K562 (cell line): ENCODE results near the gene HPD. TPM values are rescaled to one million over a fixed set of nuclear protein-coding genes. Genes with fewer than 3 reads are reported as not detected.
A peak's percentile ranks its signal among the peaks of the same experiment; 100 is the strongest.

ENCODE experiments used
- BCLAF1 ChIP-seq, 2 experiments: fragments of 450-650 bp in 1 of 2; IDR thresholded peaks; 2 replicates each; pipeline ENCODE4 v1.6.1; 2011 to 2017; ENCODE audit warnings: low read depth in 2 of 2, antibody characterized with exemption in 1 of 2, borderline replicate concordance in 1 of 2, low read length in 1 of 2, mild to moderate bottlenecking in 1 of 2, mixed read lengths in 1 of 2; ENCODE audit not compliant: control insufficient read depth in 1 of 2
- E2F5 ChIP-seq: sonication (generic); formaldehyde crosslinking; IDR thresholded peaks from 2 replicates; pipeline ENCODE4 v1.8.0; 2022; ENCODE audit warnings: mild to moderate bottlenecking, missing genetic modification reagents
- GATAD2A ChIP-seq: fragments of 450-650 bp; IDR thresholded peaks from 2 replicates; pipeline ENCODE4 v1.6.1; 2017
- HOXB6 ChIP-seq: fragments of 250-450 bp; sonication (Bioruptor Pico); IDR thresholded peaks from 2 replicates; pipeline ENCODE4 v1.5.1; 2022; ENCODE audit warnings: mild to moderate bottlenecking, borderline replicate concordance
- NFE2 ChIP-seq: IDR thresholded peaks from 2 replicates; pipeline ENCODE4 v1.6.1; 2014; ENCODE audit warnings: antibody characterized with exemption, low read depth
- PHF8 ChIP-seq: fragments of 200-600 bp; sonication (generic); IDR thresholded peaks from 2 replicates; pipeline ENCODE4 v1.6.1; 2012; ENCODE audit warnings: mixed run types, mild to moderate bottlenecking, inconsistent platforms, low read length, moderate library complexity, borderline replicate concordance
- RAD21 ChIP-seq, 2 experiments: fragments of 250-450 bp in 1 of 2; fragments of 450-650 bp in 1 of 2; sonication (Bioruptor Pico) in 1 of 2; formaldehyde crosslinking in 1 of 2; IDR thresholded peaks in 1 of 2; conservative IDR thresholded peaks in 1 of 2; 2 replicates each; pipeline versions ENCODE4 v1.4.0 to v1.8.0; 2020 to 2022; ENCODE audit warnings: mild to moderate bottlenecking in 2 of 2, moderate library complexity in 1 of 2
- RCOR1 ChIP-seq, 2 experiments: IDR thresholded peaks; 2 replicates each; pipeline ENCODE4 v1.6.1; 2012; ENCODE audit warnings: low read depth in 2 of 2, low read length in 2 of 2, borderline replicate concordance in 1 of 2, improper control_type of control experiment in 1 of 2
- SAFB2 ChIP-seq: fragments of 200-400 bp; formaldehyde crosslinking; IDR thresholded peaks from 2 replicates; pipeline ENCODE4 v1.6.1; 2018; ENCODE audit warnings: borderline replicate concordance, low read length, low read depth, moderate library complexity; ENCODE audit not compliant: severe bottlenecking
- SP2 ChIP-seq: IDR thresholded peaks from 2 replicates; pipeline ENCODE4 v1.6.1; 2011; ENCODE audit warnings: mild to moderate bottlenecking, low read depth, low read length, moderate library complexity; ENCODE audit not compliant: poor library complexity, severe bottlenecking; ENCODE audit errors: extremely low read depth
- SUPT5H ChIP-seq: fragments of 450-650 bp; IDR thresholded peaks from 2 replicates; pipeline ENCODE4 v1.6.1; 2016
- TBL1XR1 ChIP-seq, 2 experiments: IDR thresholded peaks; 2 replicates each; pipeline ENCODE4 v1.6.1; 2012; ENCODE audit warnings: improper control_type of control experiment in 2 of 2, low read length in 2 of 2, mild to moderate bottlenecking in 1 of 2
- TBP ChIP-seq: optimal IDR thresholded peaks from 2 replicates; pipeline ENCODE3; 2011; ENCODE audit warnings: low read depth, low read length, improper control_type of control experiment
- TSHZ1 ChIP-seq: fragments of 250-450 bp; sonication (Bioruptor Pico); IDR thresholded peaks from 2 replicates; pipeline ENCODE4 v1.4.0; 2020; ENCODE audit warnings: mild to moderate bottlenecking, moderate library complexity
- ZFPM2 ChIP-seq: fragments of 250-450 bp; sonication (Bioruptor Pico); IDR thresholded peaks from 2 replicates; pipeline ENCODE4 v1.5.1; 2022; ENCODE audit warnings: mild to moderate bottlenecking
- ZNF140 ChIP-seq: fragments of 250-450 bp; sonication (Bioruptor Pico); IDR thresholded peaks from 2 replicates; pipeline ENCODE4 v1.8.0; 2021; ENCODE audit warnings: moderate library complexity, mild to moderate bottlenecking, inconsistent platforms
- ZNF174 ChIP-seq: fragments of 250-450 bp; sonication (Bioruptor Pico); IDR thresholded peaks from 2 replicates; pipeline ENCODE4 v1.4.0; 2020; ENCODE audit warnings: mild to moderate bottlenecking
- ZNF668 ChIP-seq: fragments of 250-450 bp; sonication (Bioruptor Pico); IDR thresholded peaks from 2 replicates; pipeline ENCODE4 v1.8.0; 2022; ENCODE audit warnings: mild to moderate bottlenecking, inconsistent platforms
- polyA plus RNA-seq, 8 experiments: library from polyadenylated mRNA; depleted of rRNA in 4 of 8; stranded (reverse) in 5 of 8; unstranded in 3 of 8; fragments of >200 nt; fragmentation: Nextera tagmentation in 2 of 8; fragmentation: Illumina TruSeq in 1 of 8; extraction: Ambion mirVana in 2 of 8; extraction: Trizol in 1 of 8; gene quantifications; 2 replicates each; pipeline versions ENCODE4 v1.2.1 to v1.2.3, GENCODE V29; 2011 to 2014; ENCODE audit warnings: inconsistent platforms in 1 of 8, missing spikeins in 1 of 8
- total RNA-seq, 7 experiments: library from RNA; depleted of rRNA in 6 of 7; stranded (reverse); fragments of >200 nt in 6 of 7; fragmentation: Illumina TruSeq in 2 of 7; extraction: Trizol in 2 of 7; gene quantifications; 2 replicates each; pipeline versions ENCODE4 v1.2.1 to v1.2.3, GENCODE V29; 2011 to 2021; ENCODE audit warnings: low replicate concordance in 1 of 7

The HPD gene
- total and polyA plus RNA-seq, 9 of the 15 experiments (the other 6 are each of a cell fraction or from before 2014, with no cell fraction given) = 0.06 to 0.29 (median 0.07) TPM; not detected in 4

- no peak for TF ChIP-seq TSHZ1 (CRISPR knock-in tag)
- peak; percentile 67 to 89 for TF ChIP-seq RCOR1 (IDR thresholded peaks at IDR 0.05; ENCODE audit: borderline replicate concordance in 1 of 2, low read depth in 2 of 2, low read length in 2 of 2)
- TF ChIP-seq TBL1XR1 (IDR thresholded peaks at IDR 0.05; ENCODE audit: low read length in 2 of 2) = peak; percentile 25 to 67; a peak in 3 of 4 replicates
- TF ChIP-seq SUPT5H = peak; percentile 91
- TF ChIP-seq GATAD2A = peak; percentile 66; the same call in 1 of the 2 replicates
- no peak for TF ChIP-seq E2F5 (CRISPR knock-in tag)
- no peak for TF ChIP-seq ZFPM2 (CRISPR knock-in tag)
- peak; percentile 71 to 90 for TF ChIP-seq RAD21 (CRISPR knock-in tag; conservative IDR thresholded peaks at IDR 0.05 in 1 of 2, IDR thresholded peaks at IDR 0.05 in 1 of 2)
- TF ChIP-seq ZNF140 (CRISPR knock-in tag) = no peak
- no peak for TF ChIP-seq ZNF174 (CRISPR knock-in tag)
- peak in 1 of 2 experiments; percentile 87; a peak in 2 of 4 replicates for TF ChIP-seq BCLAF1 (IDR thresholded peaks at IDR 0.05; ENCODE audit: borderline replicate concordance in 1 of 2, control insufficient read depth in 1 of 2, low read depth in 2 of 2, low read length in 1 of 2)
- peak; percentile 94 for TF ChIP-seq PHF8
- TF ChIP-seq NFE2 = peak; percentile 67
- no peak for TF ChIP-seq ZNF668 (CRISPR knock-in tag)
- peak; percentile 72 for TF ChIP-seq TBP
- TF ChIP-seq HOXB6 = no peak
- no peak for TF ChIP-seq SAFB2
- TF ChIP-seq SP2 = no peak
Measured at GRCh38 chr12:121888478-121889273, 30.0 kb upstream of the HPD start, which contains the start of gene PSMD9 (continued).
